ENCODE results near the gene SAP130. TPM values are rescaled to one million over a fixed set of nuclear protein-coding genes. Genes with fewer than 3 reads are reported as not detected.

The SAP130 gene
- total and polyA plus RNA-seq, 4 donors = 3.3 to 5.3 (median 4.5) TPM

DNA sequence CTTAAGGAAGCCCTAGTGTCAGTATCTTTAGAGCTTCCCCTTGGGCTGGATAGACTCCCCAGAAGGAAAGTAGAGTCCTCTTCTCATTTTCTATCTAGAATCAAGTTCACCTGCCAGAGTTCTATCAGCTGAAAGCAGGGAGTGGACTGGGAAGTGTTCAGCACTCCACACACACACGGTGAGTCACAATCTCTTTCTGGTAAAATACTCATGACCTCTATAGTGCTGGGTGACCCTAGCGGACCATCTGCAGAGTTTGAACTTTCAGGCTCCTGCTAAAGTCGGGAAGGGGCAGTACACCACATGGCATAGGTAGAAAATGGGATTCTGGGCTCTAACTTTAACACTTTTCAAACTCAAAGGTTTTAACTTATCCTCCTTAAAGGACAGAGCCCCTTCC is 43.3 kb downstream of the SAP130 start:
- Histone ChIP-seq H3K27me3 (ENCODE audit: control insufficient read depth in 4 of 4, insufficient read depth in 4 of 4, low read length in 3 of 4) (no peaks in the 10 kb centered on the region), H3K4me3 (ENCODE audit: low read depth in 1 of 3, low read length in 3 of 3) (no peak overlapping the region), H3K4me1 (ENCODE audit: control insufficient read depth in 4 of 4, insufficient read depth in 4 of 4, low read length in 3 of 4) (no peaks in the 10 kb centered on the region), H3K9ac (ENCODE audit: low read depth in 1 of 2, low read length in 2 of 2) (no peak overlapping the region), H3K36me3 (ENCODE audit: control insufficient read depth in 4 of 4, insufficient read depth in 3 of 4, low read depth in 1 of 4, low read length in 3 of 4) (peaks cover 5 to 59% (median 44%) of the 10 kb centered on the region in 4 donors), H3K9me3 (ENCODE audit: control insufficient read depth in 4 of 4, low read length in 3 of 4) (no peaks in the 10 kb centered on the region), H3K27ac (ENCODE audit: low read depth in 1 of 2, low read length in 2 of 2) (no peak overlapping the region)
- 78% methylated on average over 3 of the region's 3 CpGs for WGBS
- DNase-seq (ENCODE audit: low spot score) = no peak
- TF ChIP-seq, protein P1, sequence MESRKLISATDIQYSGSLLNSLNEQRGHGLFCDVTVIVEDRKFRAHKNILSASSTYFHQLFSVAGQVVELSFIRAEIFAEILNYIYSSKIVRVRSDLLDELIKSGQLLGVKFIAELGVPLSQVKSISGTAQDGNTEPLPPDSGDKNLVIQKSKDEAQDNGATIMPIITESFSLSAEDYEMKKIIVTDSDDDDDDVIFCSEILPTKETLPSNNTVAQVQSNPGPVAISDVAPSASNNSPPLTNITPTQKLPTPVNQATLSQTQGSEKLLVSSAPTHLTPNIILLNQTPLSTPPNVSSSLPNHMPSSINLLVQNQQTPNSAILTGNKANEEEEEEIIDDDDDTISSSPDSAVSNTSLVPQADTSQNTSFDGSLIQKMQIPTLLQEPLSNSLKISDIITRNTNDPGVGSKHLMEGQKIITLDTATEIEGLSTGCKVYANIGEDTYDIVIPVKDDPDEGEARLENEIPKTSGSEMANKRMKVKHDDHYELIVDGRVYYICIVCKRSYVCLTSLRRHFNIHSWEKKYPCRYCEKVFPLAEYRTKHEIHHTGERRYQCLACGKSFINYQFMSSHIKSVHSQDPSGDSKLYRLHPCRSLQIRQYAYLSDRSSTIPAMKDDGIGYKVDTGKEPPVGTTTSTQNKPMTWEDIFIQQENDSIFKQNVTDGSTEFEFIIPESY (IDR thresholded peaks at IDR 0.05) = no peak
- no peak for TF ChIP-seq NR2F2 (IDR thresholded peaks at IDR 0.05)
- no peak for TF ChIP-seq RAD21 (IDR thresholded peaks at IDR 0.05)
- TF ChIP-seq RXRA (IDR thresholded peaks at IDR 0.05) = no peak
- TF ChIP-seq SP1 (IDR thresholded peaks at IDR 0.05) = no peak
- no peak for TF ChIP-seq FOXA2 (IDR thresholded peaks at IDR 0.05)
- no peak for TF ChIP-seq JUND (IDR thresholded peaks at IDR 0.05)

DNA sequence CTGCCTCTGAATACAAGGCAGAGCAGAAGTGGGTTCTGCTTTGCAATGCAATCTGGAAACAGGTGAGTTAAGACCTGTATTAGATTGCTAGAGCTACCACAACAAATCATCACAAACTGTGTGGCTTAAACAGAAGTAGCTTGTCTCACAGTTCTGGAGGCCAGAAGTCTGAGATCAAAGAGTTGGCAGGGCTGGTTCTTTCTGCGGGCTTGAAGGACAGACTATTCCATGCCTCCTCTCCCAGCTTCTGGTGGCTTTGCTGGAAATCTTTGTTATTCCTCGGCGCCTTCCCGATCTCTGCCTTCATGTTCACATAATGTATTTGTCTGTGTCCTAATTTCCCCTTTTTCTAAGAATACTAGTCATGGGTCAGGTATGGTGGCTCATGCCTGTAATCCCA is 58.4 kb downstream of the SAP130 start:
- Histone ChIP-seq H3K27ac (ENCODE audit: low read depth in 1 of 2, low read length in 2 of 2) (no peak overlapping the region), H3K27me3 (ENCODE audit: control insufficient read depth in 4 of 4, insufficient read depth in 4 of 4, low read length in 3 of 4) (no peaks in the 10 kb centered on the region), H3K9me3 (ENCODE audit: control insufficient read depth in 4 of 4, low read length in 3 of 4) (no peaks in the 10 kb centered on the region), H3K4me1 (ENCODE audit: control insufficient read depth in 4 of 4, insufficient read depth in 4 of 4, low read length in 3 of 4) (no peaks in the 10 kb centered on the region), H3K36me3 (ENCODE audit: control insufficient read depth in 4 of 4, insufficient read depth in 3 of 4, low read depth in 1 of 4, low read length in 3 of 4) (peaks cover 0 to 21% (median 16%) of the 10 kb centered on the region in 4 donors), H3K9ac (ENCODE audit: low read depth in 1 of 2, low read length in 2 of 2) (no peak overlapping the region), H3K4me3 (ENCODE audit: low read depth in 1 of 3, low read length in 3 of 3) (no peak overlapping the region)
- 99% methylated on average over 4 of the region's 4 CpGs for WGBS
- no peak for DNase-seq (ENCODE audit: low spot score)
- TF ChIP-seq FOXA2 (IDR thresholded peaks at IDR 0.05) = no peak
- TF ChIP-seq SP1 (IDR thresholded peaks at IDR 0.05) = no peak
- no peak for TF ChIP-seq HNF4G (IDR thresholded peaks at IDR 0.05)
- TF ChIP-seq, protein P1 (IDR thresholded peaks at IDR 0.05) = no peak
- TF ChIP-seq, protein P2, sequence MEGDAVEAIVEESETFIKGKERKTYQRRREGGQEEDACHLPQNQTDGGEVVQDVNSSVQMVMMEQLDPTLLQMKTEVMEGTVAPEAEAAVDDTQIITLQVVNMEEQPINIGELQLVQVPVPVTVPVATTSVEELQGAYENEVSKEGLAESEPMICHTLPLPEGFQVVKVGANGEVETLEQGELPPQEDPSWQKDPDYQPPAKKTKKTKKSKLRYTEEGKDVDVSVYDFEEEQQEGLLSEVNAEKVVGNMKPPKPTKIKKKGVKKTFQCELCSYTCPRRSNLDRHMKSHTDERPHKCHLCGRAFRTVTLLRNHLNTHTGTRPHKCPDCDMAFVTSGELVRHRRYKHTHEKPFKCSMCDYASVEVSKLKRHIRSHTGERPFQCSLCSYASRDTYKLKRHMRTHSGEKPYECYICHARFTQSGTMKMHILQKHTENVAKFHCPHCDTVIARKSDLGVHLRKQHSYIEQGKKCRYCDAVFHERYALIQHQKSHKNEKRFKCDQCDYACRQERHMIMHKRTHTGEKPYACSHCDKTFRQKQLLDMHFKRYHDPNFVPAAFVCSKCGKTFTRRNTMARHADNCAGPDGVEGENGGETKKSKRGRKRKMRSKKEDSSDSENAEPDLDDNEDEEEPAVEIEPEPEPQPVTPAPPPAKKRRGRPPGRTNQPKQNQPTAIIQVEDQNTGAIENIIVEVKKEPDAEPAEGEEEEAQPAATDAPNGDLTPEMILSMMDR (IDR thresholded peaks at IDR 0.05; ENCODE audit: low read depth, low read length, missing input control) = no peak
- TF ChIP-seq RAD21 (IDR thresholded peaks at IDR 0.05) = no peak
- TF ChIP-seq EGR1 (IDR thresholded peaks at IDR 0.05; ENCODE audit: low read depth in 2 of 2) = no peak
- no peak for TF ChIP-seq GABPA (IDR thresholded peaks at IDR 0.05 in 1 of 2, conservative IDR thresholded peaks at IDR 0.05 in 1 of 2)
- TF ChIP-seq YY1 (IDR thresholded peaks at IDR 0.05) = no peak
- no peak for TF ChIP-seq HNF4A (conservative IDR thresholded peaks at IDR 0.05)
- TF ChIP-seq, protein P3, sequence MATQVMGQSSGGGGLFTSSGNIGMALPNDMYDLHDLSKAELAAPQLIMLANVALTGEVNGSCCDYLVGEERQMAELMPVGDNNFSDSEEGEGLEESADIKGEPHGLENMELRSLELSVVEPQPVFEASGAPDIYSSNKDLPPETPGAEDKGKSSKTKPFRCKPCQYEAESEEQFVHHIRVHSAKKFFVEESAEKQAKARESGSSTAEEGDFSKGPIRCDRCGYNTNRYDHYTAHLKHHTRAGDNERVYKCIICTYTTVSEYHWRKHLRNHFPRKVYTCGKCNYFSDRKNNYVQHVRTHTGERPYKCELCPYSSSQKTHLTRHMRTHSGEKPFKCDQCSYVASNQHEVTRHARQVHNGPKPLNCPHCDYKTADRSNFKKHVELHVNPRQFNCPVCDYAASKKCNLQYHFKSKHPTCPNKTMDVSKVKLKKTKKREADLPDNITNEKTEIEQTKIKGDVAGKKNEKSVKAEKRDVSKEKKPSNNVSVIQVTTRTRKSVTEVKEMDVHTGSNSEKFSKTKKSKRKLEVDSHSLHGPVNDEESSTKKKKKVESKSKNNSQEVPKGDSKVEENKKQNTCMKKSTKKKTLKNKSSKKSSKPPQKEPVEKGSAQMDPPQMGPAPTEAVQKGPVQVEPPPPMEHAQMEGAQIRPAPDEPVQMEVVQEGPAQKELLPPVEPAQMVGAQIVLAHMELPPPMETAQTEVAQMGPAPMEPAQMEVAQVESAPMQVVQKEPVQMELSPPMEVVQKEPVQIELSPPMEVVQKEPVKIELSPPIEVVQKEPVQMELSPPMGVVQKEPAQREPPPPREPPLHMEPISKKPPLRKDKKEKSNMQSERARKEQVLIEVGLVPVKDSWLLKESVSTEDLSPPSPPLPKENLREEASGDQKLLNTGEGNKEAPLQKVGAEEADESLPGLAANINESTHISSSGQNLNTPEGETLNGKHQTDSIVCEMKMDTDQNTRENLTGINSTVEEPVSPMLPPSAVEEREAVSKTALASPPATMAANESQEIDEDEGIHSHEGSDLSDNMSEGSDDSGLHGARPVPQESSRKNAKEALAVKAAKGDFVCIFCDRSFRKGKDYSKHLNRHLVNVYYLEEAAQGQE (IDR thresholded peaks at IDR 0.05) = no peak
